Measurements from ENCODE around the gene FOXN1.

Gene FOXN1

DNA sequence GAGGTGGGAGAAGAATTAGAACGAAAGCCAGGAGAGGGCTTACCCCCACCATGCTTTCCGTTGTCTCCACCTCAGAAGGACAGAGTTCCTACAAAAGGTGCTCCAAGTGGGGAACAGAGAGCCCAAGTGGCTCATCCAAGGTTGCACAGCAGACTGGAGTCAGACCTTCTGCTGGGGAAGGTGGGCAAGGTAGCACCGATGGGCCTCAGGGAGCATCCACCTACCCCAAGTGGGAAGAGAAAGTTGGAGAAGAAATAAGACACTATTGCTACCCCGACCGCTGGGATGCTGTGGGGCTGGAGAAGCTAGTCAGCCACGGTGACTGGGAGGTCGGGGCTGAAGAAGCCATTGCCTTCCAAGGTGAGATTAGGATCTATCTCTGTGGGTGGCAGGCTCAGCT lies 24.8 kb downstream of the FOXN1 start:
- POLR2A ChIA-PET, result no interaction called here

DNA sequence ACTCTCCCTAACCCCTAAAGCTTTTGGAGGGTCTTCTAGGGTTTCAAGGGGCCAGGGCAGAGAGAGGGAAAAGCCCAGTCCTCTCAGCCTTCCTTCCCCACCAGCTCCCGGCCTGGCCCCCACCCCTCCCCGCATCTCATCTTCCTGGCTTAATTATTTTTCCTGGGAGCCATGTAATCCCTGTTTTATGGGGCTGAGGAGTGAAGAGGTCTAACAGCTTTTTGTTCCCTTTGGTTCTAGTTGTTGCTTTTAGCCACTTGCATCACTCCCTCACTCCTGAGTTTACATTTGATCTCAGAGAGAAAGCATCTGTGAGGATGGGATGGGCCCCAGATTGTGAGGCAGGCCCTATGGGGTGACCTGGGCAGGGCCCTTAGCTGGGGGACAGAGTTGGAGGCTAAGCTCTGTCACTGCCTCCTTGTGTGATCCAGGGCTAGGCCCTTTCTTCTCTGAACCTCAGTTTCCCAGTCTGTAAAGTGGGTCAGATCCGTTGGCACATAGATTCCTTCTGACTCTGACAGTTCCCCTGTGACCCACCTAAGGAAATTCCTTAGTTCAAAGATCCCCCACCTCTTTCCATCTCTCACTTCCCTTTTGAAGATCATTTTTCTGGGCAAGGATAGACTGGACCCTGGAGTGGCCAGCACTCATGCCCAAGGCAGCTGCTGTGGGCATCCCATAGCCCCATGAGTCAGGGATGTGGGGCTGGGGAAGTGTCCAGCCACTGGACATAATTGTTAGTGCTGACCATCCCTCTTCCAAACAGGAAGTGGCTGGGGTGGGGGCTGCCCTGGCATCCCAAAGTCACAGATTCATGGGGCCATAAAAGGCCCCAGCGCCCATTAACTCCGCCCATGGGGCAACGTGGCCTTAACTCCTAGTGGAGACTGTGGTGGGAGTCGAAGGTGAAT lies 26.2 kb downstream of the FOXN1 start:
- no peak for DNase-seq (ENCODE audit: extremely low spot score)
- POLR2A ChIA-PET, result no interaction called here
- CTCF ChIA-PET, result interaction anchor here (1.2 to 15.2 kb wide), 3 partner anchors 8 to 35 kb away, joined by 5 to 260 read pairs (median 6); no protein-coding TSS in a partner anchor
- TF ChIP-seq, protein P1, sequence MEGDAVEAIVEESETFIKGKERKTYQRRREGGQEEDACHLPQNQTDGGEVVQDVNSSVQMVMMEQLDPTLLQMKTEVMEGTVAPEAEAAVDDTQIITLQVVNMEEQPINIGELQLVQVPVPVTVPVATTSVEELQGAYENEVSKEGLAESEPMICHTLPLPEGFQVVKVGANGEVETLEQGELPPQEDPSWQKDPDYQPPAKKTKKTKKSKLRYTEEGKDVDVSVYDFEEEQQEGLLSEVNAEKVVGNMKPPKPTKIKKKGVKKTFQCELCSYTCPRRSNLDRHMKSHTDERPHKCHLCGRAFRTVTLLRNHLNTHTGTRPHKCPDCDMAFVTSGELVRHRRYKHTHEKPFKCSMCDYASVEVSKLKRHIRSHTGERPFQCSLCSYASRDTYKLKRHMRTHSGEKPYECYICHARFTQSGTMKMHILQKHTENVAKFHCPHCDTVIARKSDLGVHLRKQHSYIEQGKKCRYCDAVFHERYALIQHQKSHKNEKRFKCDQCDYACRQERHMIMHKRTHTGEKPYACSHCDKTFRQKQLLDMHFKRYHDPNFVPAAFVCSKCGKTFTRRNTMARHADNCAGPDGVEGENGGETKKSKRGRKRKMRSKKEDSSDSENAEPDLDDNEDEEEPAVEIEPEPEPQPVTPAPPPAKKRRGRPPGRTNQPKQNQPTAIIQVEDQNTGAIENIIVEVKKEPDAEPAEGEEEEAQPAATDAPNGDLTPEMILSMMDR (IDR thresholded peaks at IDR 0.05; ENCODE audit: control extremely low read depth, extremely low read depth, low read depth, missing control alignments), result no peak

More for the DNA sequence above, 24.8 kb downstream of the FOXN1 start:
- CTCF ChIA-PET, result interaction anchor here (1.2 to 15.2 kb wide), 4 partner anchors 10 to 33 kb away, joined by 5 to 260 read pairs (median 10); no protein-coding TSS in a partner anchor
- no peak for DNase-seq (ENCODE audit: extremely low spot score)
- TF ChIP-seq, protein P1 (IDR thresholded peaks at IDR 0.05; ENCODE audit: control extremely low read depth, extremely low read depth, low read depth, missing control alignments), result no peak

DNA sequence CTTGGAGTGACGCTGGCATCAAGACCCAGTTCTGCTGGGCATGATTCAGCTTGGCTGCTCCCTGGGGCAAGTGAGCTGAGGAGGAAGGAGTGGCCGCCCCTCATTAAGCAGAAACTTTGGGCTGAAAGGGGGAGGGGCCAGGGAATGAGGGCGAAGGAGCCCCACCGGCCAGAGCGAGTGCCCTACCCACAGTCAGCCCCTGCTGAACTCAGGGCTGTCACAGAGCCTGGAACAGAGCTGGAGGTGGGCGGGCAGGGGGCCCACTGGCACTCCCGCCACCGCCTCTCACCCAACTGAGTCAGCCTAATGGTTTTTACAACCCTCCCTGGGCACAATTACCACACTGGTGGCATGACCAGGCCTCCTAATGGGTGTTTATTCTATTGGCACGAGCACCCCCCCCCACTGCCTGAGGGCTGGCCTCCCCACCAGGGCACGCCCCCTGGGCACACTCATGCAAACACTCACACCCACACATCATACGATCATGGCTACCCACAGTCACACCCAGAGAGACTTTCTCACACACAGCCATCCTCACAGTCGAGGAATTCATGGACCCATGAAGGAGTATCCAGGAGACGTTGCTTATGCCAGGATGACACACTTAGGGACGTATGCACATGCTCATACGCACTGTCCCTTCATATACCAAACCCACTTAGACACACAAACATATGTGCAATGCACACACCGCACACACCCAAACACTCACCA lies 27.1 kb downstream of the FOXN1 start:
- ChIA-PET CTCF (interaction anchor here (1.5 to 15.2 kb wide), 2 partner anchors 10 to 36 kb away, joined by 3 to 260 read pairs; no protein-coding TSS in a partner anchor), POLR2A (no interaction called here)
- no peak for DNase-seq (ENCODE audit: extremely low spot score)
- TF ChIP-seq, protein P1 (IDR thresholded peaks at IDR 0.05; ENCODE audit: control extremely low read depth, extremely low read depth, low read depth, missing control alignments), result no peak

DNA sequence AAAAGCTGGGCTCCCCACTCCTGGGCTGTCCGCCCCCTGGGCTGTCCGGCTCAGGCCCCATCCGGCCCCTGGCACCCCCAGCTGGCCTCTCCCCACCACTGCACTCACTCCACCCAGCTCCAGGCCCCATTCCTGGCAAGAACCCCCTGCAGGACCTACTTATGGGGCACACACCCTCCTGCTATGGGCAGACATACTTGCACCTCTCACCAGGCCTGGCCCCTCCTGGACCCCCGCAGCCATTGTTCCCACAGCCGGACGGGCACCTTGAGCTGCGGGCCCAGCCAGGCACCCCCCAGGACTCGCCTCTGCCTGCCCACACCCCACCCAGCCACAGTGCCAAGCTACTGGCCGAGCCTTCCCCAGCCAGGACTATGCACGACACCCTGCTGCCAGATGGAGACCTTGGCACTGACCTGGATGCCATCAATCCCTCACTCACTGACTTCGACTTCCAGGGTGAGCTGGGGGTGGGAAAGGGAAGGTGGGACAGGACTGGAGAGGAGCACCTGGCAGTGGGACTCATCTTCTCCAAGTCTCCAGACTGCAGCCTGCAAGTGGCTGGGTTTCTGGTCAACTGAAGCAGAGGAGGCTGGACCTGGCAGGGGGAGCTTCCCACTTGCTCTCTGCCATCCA lies 28.7 kb downstream of the FOXN1 start:
- TF ChIP-seq, protein P1 (IDR thresholded peaks at IDR 0.05; ENCODE audit: control extremely low read depth, extremely low read depth, low read depth, missing control alignments), result no peak
- ChIA-PET POLR2A (no interaction called here), CTCF (interaction anchor here (1.5 to 15.2 kb wide), 3 partner anchors 8 to 37 kb away, joined by 3 to 260 read pairs (median 83); no protein-coding TSS in a partner anchor)
- no peak for DNase-seq (ENCODE audit: extremely low spot score)

DNA sequence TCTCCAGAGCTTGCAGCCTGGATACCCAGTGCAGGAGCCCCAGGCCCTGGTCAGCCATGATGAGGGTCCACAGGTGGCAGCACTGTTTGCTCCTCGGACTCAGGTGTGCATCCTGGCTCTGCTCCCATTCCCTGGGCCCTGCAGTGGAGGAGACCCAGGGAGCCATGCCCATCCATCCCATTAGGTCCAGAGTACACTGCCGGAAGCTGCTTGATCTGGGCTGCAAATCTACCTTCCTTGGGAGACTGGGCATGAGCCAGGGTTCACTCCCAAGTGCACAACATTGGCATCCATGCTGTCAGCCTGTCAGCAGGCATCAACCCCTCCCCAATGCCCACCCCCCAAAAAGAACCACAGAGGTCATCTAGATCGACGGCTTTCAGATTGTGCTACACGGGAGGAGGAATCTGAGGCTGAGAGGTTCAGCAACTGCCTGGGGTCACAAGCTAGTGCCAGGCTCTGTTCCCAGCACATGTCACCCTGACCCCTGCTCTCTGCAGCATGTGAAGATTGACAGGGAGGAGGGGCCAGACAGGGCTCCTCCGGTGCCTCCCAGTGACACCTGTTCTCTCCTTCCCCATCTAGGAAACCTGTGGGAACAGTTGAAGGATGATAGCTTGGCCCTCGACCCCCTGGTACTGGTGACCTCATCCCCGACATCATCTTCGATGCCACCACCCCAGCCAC lies 30.5 kb downstream of the FOXN1 start:
- POLR2A ChIA-PET, result interaction anchor here (0.5 kb wide), 1 partner anchor 36 kb away, joined by 4 read pairs; no protein-coding TSS in a partner anchor
- no peak for DNase-seq (ENCODE audit: extremely low spot score)
- CTCF ChIA-PET, result interaction anchor here (1.0 to 15.2 kb wide), 8 partner anchors 8 to 110 kb away, joined by 3 to 260 read pairs (median 4); no protein-coding TSS in a partner anchor
- TF ChIP-seq, protein P1 (IDR thresholded peaks at IDR 0.05; ENCODE audit: control extremely low read depth, extremely low read depth, low read depth, missing control alignments), result no peak
